Immature natural killer cell (primary cell): ENCODE data around the gene SIL1. TPM values are rescaled to one million over a fixed set of nuclear protein-coding genes. Genes with fewer than 3 reads are reported as not detected.

Experiments
- DNase-seq, 3 donors: peaks; one replicate each; pipeline ENCODE4 v3.0.0; 2022; ENCODE audit warnings: mixed read lengths in 1 of 3
- H3K27ac Mint-ChIP-seq, 6 donors: one replicate each; pipeline ENCODE4 v1.8.0; 2020; ENCODE audit warnings: mixed read lengths in 6 of 6, mild to moderate bottlenecking in 5 of 6, inconsistent platforms in 4 of 6, moderate library complexity in 3 of 6
- H3K27me3 Mint-ChIP-seq, 3 donors: one replicate each; pipeline ENCODE4 v1.8.0; 2020 to 2021; ENCODE audit warnings: low read depth in 3 of 3, mild to moderate bottlenecking in 3 of 3, mixed read lengths in 3 of 3, moderate library complexity in 3 of 3, inconsistent platforms in 1 of 3
- H3K36me3 Mint-ChIP-seq, 3 donors: one replicate each; pipeline ENCODE4 v1.8.0; 2020; ENCODE audit warnings: mixed read lengths in 3 of 3, inconsistent platforms in 2 of 3, mild to moderate bottlenecking in 2 of 3
- H3K4me1 Mint-ChIP-seq, 2 donors: one replicate each; pipeline ENCODE4 v1.8.0; 2020; ENCODE audit warnings: inconsistent platforms in 2 of 2, mild to moderate bottlenecking in 2 of 2, mixed read lengths in 2 of 2, moderate library complexity in 1 of 2
- H3K4me3 Mint-ChIP-seq, 5 donors: one replicate each; pipeline ENCODE4 v1.8.0; 2020; ENCODE audit warnings: mild to moderate bottlenecking in 5 of 5, mixed read lengths in 5 of 5, inconsistent platforms in 3 of 5, moderate library complexity in 3 of 5
- H3K9me3 Mint-ChIP-seq, 6 donors: one replicate each; pipeline ENCODE4 v1.8.0; 2020; ENCODE audit warnings: mild to moderate bottlenecking in 6 of 6, mixed read lengths in 6 of 6, inconsistent platforms in 4 of 6, moderate library complexity in 3 of 6
- polyA plus RNA-seq, 3 donors: library from polyadenylated mRNA; unstranded; fragments of 300-500 nt; fragmentation: Illumina TruSeq; gene quantifications; one replicate each; pipeline ENCODE4 v1.2.3, GENCODE V29; 2021

SIL1 gene
- polyA plus RNA-seq, 3 donors from 2014 or later: 22.0 to 22.7 (median 22.1) TPM

DNA sequence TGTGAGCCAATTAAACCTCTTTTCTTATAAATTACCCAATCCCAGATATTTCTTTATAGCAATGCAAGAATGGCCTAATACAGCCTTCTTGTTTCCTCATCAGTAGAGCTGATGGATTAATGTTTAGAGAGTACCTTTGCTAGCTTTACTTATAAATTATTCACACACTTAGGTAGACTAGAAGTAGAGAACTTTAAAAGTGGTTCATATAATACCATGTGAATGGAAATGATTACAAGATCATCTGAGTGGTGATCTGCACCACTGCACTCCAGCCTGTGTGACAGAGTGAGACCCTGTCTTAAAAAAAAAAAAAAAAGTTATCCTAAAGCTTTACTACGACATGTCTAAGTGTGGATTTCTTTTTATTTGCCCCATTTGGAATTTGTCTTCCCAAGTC, 299.9 kb downstream of the SIL1 start:
- DNase-seq: no peak
- no peak overlapping the region for H3K27ac Mint-ChIP-seq
- H3K27me3 Mint-ChIP-seq: peaks cover 0 to 2% (median 1%) of the 10 kb centered on the region in 3 donors
- no peaks in the 10 kb centered on the region for H3K9me3 Mint-ChIP-seq
- peaks cover 0 to 7% of the 10 kb centered on the region in 2 donors for H3K4me1 Mint-ChIP-seq
- H3K36me3 Mint-ChIP-seq: peaks cover 0 to 8% (median 3%) of the 10 kb centered on the region in 3 donors
- no peak overlapping the region for H3K4me3 Mint-ChIP-seq

Other genes with a start within 250 kb of the SIL1 start
- 100 to 1,000 TPM; 322 to 380 (median 361) TPM for gene MATR3, start 95.4 kb upstream of the SIL1 start, polyA plus RNA-seq
- 100 to 1,000 TPM; 340 to 565 (median 409) TPM for gene PAIP2, start 143.5 kb upstream of the SIL1 start, polyA plus RNA-seq
- gene SLC23A1, start 184.9 kb upstream of the SIL1 start, polyA plus RNA-seq: under 1 TPM in 1 of 3 donors, not detected in 2; 0.19 TPM
- 1 to 10 TPM; 1.3 to 2.9 (median 2.8) TPM for gene MZB1, start 191.5 kb upstream of the SIL1 start, polyA plus RNA-seq
- gene PROB1, start 196.7 kb upstream of the SIL1 start, polyA plus RNA-seq: 1 to 10 TPM in 1 of 3 donors, under 1 TPM in 1, not detected in 1; 0.39 to 1.4 TPM
- 1 to 10 TPM in 2 of 3 donors, not detected in 1; 4.5 to 5.6 TPM for gene SPATA24, start 205.7 kb upstream of the SIL1 start, polyA plus RNA-seq
- gene DNAJC18, start 241.2 kb upstream of the SIL1 start, polyA plus RNA-seq: 1 to 10 TPM in 2 of 3 donors, not detected in 1; 3.7 to 4.3 TPM